BLaER1 treated with 17β-estradiol and CSF1 and Interleukin-3, amounts not matched to agents 10 nM and 100 nM (cell line): ENCODE results near the gene NEAT1.
A peak's percentile ranks its signal among the peaks of the same experiment; 100 is the strongest.

Experiments used
- H3K27ac ChIP-seq, 11 experiments: shearing (Covaris generic); formaldehyde crosslinking; 2 replicates each; pipeline ENCODE4 v1.8.1; 2022
- H3K27me3 ChIP-seq, 11 experiments: shearing (Covaris generic); formaldehyde crosslinking; 2 replicates each; pipeline ENCODE4 v1.8.1; 2022
- H3K36me3 ChIP-seq, 11 experiments: shearing (Covaris generic); formaldehyde crosslinking; 2 replicates each; pipeline ENCODE4 v1.8.1; 2022
- H3K4me1 ChIP-seq, 10 experiments: shearing (Covaris generic); formaldehyde crosslinking; 2 replicates each; pipeline ENCODE4 v1.8.1; 2022
- H3K4me2 ChIP-seq, 11 experiments: shearing (Covaris generic); formaldehyde crosslinking; 2 replicates each; pipeline ENCODE4 v1.8.1; 2022
- H3K4me3 ChIP-seq, 10 experiments: shearing (Covaris generic); formaldehyde crosslinking; 2 replicates each; pipeline ENCODE4 v1.8.1; 2022
- H3K9ac ChIP-seq, 11 experiments: shearing (Covaris generic); formaldehyde crosslinking; 2 replicates each; pipeline ENCODE4 v1.8.1; 2022
- H3K9me3 ChIP-seq, 11 experiments: shearing (Covaris generic); formaldehyde crosslinking; replicated peaks in 1 of 11; 2 replicates each; pipeline ENCODE4 v1.8.1; 2022
- H4K20me1 ChIP-seq, 11 experiments: shearing (Covaris generic); formaldehyde crosslinking; 2 replicates each; pipeline ENCODE4 v1.8.1; 2022
- Cebpa-rat ChIP-seq, 11 experiments: shearing (Covaris generic); IDR thresholded peaks; 2 replicates each; pipeline ENCODE4 v1.8.1; 2022

The NEAT1 gene

GRCh38 chr11:65400307-65401072 is 22.1 kb upstream of the NEAT1 start:
- Histone ChIP-seq H3K27ac (peak overlapping the region in 10 of 11 experiments; percentile 5 to 54 (median 22); a peak in 15 of 22 replicates), H3K9ac (peak overlapping the region in 10 of 11 experiments; percentile 33 to 63 (median 42); a peak in 17 of 22 replicates), H4K20me1 (peaks cover 0 to 84% (median 15%) of the 10 kb centered on the region in 11 experiments; a peak in 13 of 22 replicates), H3K27me3 (no peaks in the 10 kb centered on the region), H3K4me3 (no peak overlapping the region), H3K9me3 (no peaks in the 10 kb centered on the region), H3K4me1 (peaks cover 48 to 70% (median 64%) of the 10 kb centered on the region in 10 experiments), H3K36me3 (peaks cover 61 to 82% (median 74%) of the 10 kb centered on the region in 11 experiments), H3K4me2 (peak overlapping the region in 10 of 11 experiments; percentile 10 to 53 (median 33); a peak in 10 of 22 replicates)
- TF ChIP-seq Cebpa-rat (IDR thresholded peaks at IDR 0.05), result no peak

GRCh38 chr11:65401073-65401802 is 21.4 kb upstream of the NEAT1 start:
- H4K20me1 ChIP-seq, result peaks cover 0 to 79% (median 12%) of the 10 kb centered on the region in 11 experiments; a peak in 13 of 22 replicates
- H3K27me3 ChIP-seq, result no peaks in the 10 kb centered on the region
- H3K36me3 ChIP-seq, result peaks cover 61 to 82% (median 74%) of the 10 kb centered on the region in 11 experiments
- H3K9me3 ChIP-seq, result no peaks in the 10 kb centered on the region
- TF ChIP-seq Cebpa-rat (IDR thresholded peaks at IDR 0.05), result no peak
- H3K27ac ChIP-seq, result peak overlapping the region in 8 of 11 experiments; percentile 25 to 90 (median 64); a peak in 17 of 22 replicates
- peaks cover 48 to 70% (median 61%) of the 10 kb centered on the region in 10 experiments for H3K4me1 ChIP-seq
- H3K9ac ChIP-seq, result peak overlapping the region in 9 of 11 experiments; percentile 33 to 63 (median 39); a peak in 8 of 22 replicates
- peak overlapping the region; percentile 10 to 99 (median 92); a peak in 19 of 22 replicates for H3K4me2 ChIP-seq
- H3K4me3 ChIP-seq, result no peak overlapping the region

DNA sequence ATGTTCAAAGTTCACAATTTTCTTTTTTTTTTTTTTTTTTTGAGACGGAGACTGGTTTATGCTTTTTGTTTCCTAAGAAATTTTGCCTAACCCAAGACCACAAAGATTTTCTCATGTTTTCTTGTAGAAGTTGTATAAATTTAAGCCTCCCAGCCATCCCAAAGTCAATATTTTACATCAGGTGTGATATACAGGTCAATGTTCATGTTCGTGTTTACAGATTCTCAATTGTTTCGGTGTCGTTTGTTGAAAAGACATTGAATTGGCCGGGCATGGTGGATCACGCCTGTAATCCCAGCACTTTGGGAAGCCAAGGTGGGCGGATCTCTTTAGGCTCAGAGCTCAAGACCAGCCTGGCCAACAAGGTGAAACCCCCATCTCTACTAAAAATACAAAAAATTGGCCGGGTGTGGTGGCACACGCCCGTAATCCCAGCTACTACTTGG is 20.8 kb upstream of the NEAT1 start:
- H3K9me3 ChIP-seq, result no peaks in the 10 kb centered on the region
- H3K36me3 ChIP-seq, result peaks cover 63 to 82% (median 74%) of the 10 kb centered on the region in 11 experiments
- peaks cover 0 to 73% (median 6%) of the 10 kb centered on the region in 11 experiments; a peak in 12 of 22 replicates for H4K20me1 ChIP-seq
- no peak overlapping the region for H3K4me3 ChIP-seq
- peak overlapping the region in 5 of 11 experiments; percentile 5 to 49 (median 36); a peak in 2 of 22 replicates for H3K9ac ChIP-seq
- TF ChIP-seq Cebpa-rat (IDR thresholded peaks at IDR 0.05), result no peak
- H3K4me2 ChIP-seq, result peak overlapping the region in 9 of 11 experiments; percentile 30 to 99 (median 95); a peak in 17 of 22 replicates
- H3K27ac ChIP-seq, result peak overlapping the region in 8 of 11 experiments; percentile 44 to 90 (median 81); a peak in 16 of 22 replicates
- no peaks in the 10 kb centered on the region for H3K27me3 ChIP-seq
- H3K4me1 ChIP-seq, result peaks cover 48 to 70% (median 61%) of the 10 kb centered on the region in 10 experiments

GRCh38 chr11:65402790-65403189 is 19.8 kb upstream of the NEAT1 start:
- peaks cover 55 to 79% (median 70%) of the 10 kb centered on the region in 10 experiments for H3K4me1 ChIP-seq
- H3K27ac ChIP-seq, result peak overlapping the region in 9 of 11 experiments; percentile 71 to 90 (median 84); a peak in 17 of 22 replicates

GRCh38 chr11:65403607-65404121 is 18.9 kb upstream of the NEAT1 start:
- peaks cover 63 to 87% (median 78%) of the 10 kb centered on the region in 10 experiments for H3K4me1 ChIP-seq
- peak overlapping the region; percentile 62 to 90 (median 83) for H3K27ac ChIP-seq
- H3K4me3 ChIP-seq, result peak overlapping the region in 9 of 10 experiments; percentile 23 to 56 (median 40); a peak in 14 of 20 replicates
- no peaks in the 10 kb centered on the region for H3K9me3 ChIP-seq
- peak overlapping the region; percentile 88 to 99 (median 95) for H3K4me2 ChIP-seq
- peaks cover 0 to 62% (median 5%) of the 10 kb centered on the region in 11 experiments; a peak in 10 of 22 replicates for H4K20me1 ChIP-seq
- peaks cover 56 to 77% (median 66%) of the 10 kb centered on the region in 11 experiments for H3K36me3 ChIP-seq
- no peak for TF ChIP-seq Cebpa-rat (IDR thresholded peaks at IDR 0.05)
- H3K9ac ChIP-seq, result peak overlapping the region; percentile 56 to 79 (median 74); a peak in 21 of 22 replicates
- no peaks in the 10 kb centered on the region for H3K27me3 ChIP-seq

More at GRCh38 chr11:65402790-65403189, 19.8 kb upstream of the NEAT1 start:
- no peaks in the 10 kb centered on the region for H3K9me3 ChIP-seq
- peak overlapping the region in 8 of 11 experiments; percentile 24 to 79 (median 74); a peak in 12 of 22 replicates for H3K9ac ChIP-seq
- H3K4me2 ChIP-seq, result peak overlapping the region; percentile 88 to 99 (median 95)
- peaks cover 59 to 79% (median 69%) of the 10 kb centered on the region in 11 experiments for H3K36me3 ChIP-seq
- H4K20me1 ChIP-seq, result peaks cover 0 to 64% (median 5%) of the 10 kb centered on the region in 11 experiments; a peak in 11 of 22 replicates
- no peak overlapping the region for H3K4me3 ChIP-seq
- no peaks in the 10 kb centered on the region for H3K27me3 ChIP-seq
- TF ChIP-seq Cebpa-rat (IDR thresholded peaks at IDR 0.05), result peak in 1 of 11 experiments; percentile 28; a peak in 1 of 22 replicates

DNA sequence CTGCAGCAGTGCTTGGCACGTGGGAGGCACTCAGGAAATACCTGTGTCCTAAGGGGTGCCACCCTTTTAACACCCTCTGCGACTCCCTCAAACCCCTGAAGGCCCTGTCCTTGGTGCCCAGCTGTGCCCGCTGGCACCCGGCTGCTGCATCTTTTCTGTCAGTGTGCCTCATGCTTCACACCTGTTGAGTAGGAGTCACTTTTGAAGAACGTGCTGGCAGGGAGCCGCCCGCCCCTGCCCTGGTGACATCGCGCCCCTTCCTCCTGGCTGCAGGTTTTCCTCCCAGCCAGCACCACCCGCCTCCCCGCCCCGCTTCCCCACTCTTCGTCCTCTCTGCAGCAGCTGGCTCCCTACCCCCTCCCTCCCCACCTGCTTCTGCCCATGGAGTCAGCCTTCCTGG is 18.4 kb upstream of the NEAT1 start:
- peak overlapping the region; percentile 62 to 90 (median 83) for H3K27ac ChIP-seq
- H3K36me3 ChIP-seq, result peaks cover 57 to 77% (median 69%) of the 10 kb centered on the region in 11 experiments
- H3K9ac ChIP-seq, result peak overlapping the region; percentile 56 to 79 (median 74); a peak in 21 of 22 replicates

GRCh38 chr11:65404638-65405339 is 17.8 kb upstream of the NEAT1 start:
- H3K9ac ChIP-seq, result peak overlapping the region; percentile 56 to 79 (median 74); a peak in 18 of 22 replicates
- TF ChIP-seq Cebpa-rat (IDR thresholded peaks at IDR 0.05), result no peak
- peaks cover 57 to 77% (median 69%) of the 10 kb centered on the region in 11 experiments for H3K36me3 ChIP-seq
- H3K27me3 ChIP-seq, result no peaks in the 10 kb centered on the region
- H3K4me1 ChIP-seq, result peaks cover 62 to 97% (median 88%) of the 10 kb centered on the region in 10 experiments
- H3K4me2 ChIP-seq, result peak overlapping the region; percentile 88 to 99 (median 95)
- peaks cover 0 to 60% (median 5%) of the 10 kb centered on the region in 11 experiments; a peak in 10 of 22 replicates for H4K20me1 ChIP-seq
- no peaks in the 10 kb centered on the region for H3K9me3 ChIP-seq
- no peak overlapping the region; a peak in 4 of 20 replicates for H3K4me3 ChIP-seq
- H3K27ac ChIP-seq, result peak overlapping the region in 10 of 11 experiments; percentile 62 to 90 (median 84); a peak in 19 of 22 replicates

More for the DNA sequence above, 18.4 kb upstream of the NEAT1 start:
- Histone ChIP-seq H3K4me2 (peak overlapping the region; percentile 88 to 99 (median 95)), H3K9me3 (no peaks in the 10 kb centered on the region), H3K4me3 (peak overlapping the region in 9 of 10 experiments; percentile 23 to 56 (median 40); a peak in 14 of 20 replicates), H4K20me1 (peaks cover 0 to 64% (median 5%) of the 10 kb centered on the region in 11 experiments; a peak in 10 of 22 replicates), H3K4me1 (peaks cover 66 to 93% (median 84%) of the 10 kb centered on the region in 10 experiments), H3K27me3 (no peaks in the 10 kb centered on the region)
- TF ChIP-seq Cebpa-rat (IDR thresholded peaks at IDR 0.05), result no peak
